Liver (tissue), 3 donors: ENCODE data around the gene CD276.

Source experiments
- GABPA ChIP-seq, 2 donors: IDR thresholded peaks in 1 of 2; conservative IDR thresholded peaks in 1 of 2; 2 replicates each; pipeline ENCODE4 v1.6.1; 2016; ENCODE audit warnings: antibody characterized with exemption in 2 of 2, mild to moderate bottlenecking in 1 of 2, moderate library complexity in 1 of 2
- TF ChIP-seq, protein P1 (sequence below): IDR thresholded peaks from 2 replicates; pipeline ENCODE4 v1.6.1; 2016; ENCODE audit warnings: antibody characterized with exemption
- TF ChIP-seq, protein P2 (sequence below): fragments of 150-350 bp; IDR thresholded peaks from 2 replicates; pipeline ENCODE4 v1.5.1; 2017; ENCODE audit warnings: improper control_type of control experiment, low read depth, low read length; ENCODE audit not compliant: missing input control
- donor health status: healthy.
- donor health status: healthy.

DNA sequence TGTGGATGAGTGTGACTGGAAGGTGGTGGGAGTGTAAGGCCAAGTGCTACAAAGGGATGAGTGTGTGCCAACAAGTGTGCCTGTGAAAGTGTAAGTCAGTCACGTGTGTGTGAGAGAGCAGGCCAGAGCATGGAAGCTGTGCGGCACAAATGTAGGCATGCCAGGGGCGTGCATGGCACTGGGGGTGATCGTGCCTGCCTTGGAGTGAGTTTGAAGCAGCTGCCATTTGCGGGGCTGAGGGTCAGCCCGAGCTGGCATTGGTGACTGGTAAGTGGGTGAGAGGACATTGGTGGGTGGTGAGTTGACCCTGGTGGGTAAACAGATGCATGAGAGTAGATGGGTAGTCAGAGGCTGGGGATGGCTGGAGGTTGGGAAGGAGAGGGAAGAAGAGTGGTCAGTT lies 24.5 kb downstream of the CD276 start:
- TF ChIP-seq GABPA (IDR thresholded peaks at IDR 0.05 in 1 of 2, conservative IDR thresholded peaks at IDR 0.05 in 1 of 2), result no peak
- TF ChIP-seq, protein P1, sequence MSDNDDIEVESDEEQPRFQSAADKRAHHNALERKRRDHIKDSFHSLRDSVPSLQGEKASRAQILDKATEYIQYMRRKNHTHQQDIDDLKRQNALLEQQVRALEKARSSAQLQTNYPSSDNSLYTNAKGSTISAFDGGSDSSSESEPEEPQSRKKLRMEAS, result no peak
- TF ChIP-seq, protein P2, sequence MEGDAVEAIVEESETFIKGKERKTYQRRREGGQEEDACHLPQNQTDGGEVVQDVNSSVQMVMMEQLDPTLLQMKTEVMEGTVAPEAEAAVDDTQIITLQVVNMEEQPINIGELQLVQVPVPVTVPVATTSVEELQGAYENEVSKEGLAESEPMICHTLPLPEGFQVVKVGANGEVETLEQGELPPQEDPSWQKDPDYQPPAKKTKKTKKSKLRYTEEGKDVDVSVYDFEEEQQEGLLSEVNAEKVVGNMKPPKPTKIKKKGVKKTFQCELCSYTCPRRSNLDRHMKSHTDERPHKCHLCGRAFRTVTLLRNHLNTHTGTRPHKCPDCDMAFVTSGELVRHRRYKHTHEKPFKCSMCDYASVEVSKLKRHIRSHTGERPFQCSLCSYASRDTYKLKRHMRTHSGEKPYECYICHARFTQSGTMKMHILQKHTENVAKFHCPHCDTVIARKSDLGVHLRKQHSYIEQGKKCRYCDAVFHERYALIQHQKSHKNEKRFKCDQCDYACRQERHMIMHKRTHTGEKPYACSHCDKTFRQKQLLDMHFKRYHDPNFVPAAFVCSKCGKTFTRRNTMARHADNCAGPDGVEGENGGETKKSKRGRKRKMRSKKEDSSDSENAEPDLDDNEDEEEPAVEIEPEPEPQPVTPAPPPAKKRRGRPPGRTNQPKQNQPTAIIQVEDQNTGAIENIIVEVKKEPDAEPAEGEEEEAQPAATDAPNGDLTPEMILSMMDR, result no peak
